Endothelial cell of umbilical vein (primary cell): Measurements from ENCODE around the gene PARD3B. TPM values are rescaled to one million over a fixed set of nuclear protein-coding genes. Genes with fewer than 3 reads are reported as not detected.

Experiments used
- BruUV-seq: library from RNA; stranded (reverse); fragments of 400-500 nt; replicated peaks from 2 replicates; lab custom pipeline; 2021; lab: Mats Ljungman, UMichigan
- CTCF ChIA-PET: fragments of 300-600, 350-600 bp; sonication (Branson Sonifier 250); formaldehyde crosslinking; loops from one replicate; lab custom pipeline; 2021; ENCODE audit warnings: antibody characterized with exemption, inconsistent platforms; lab: Charles Lee
- POLR2A ChIA-PET: fragments of 300-600, 350-600 bp; sonication (Branson Sonifier 250); formaldehyde crosslinking; loops from one replicate; lab custom pipeline; 2021; ENCODE audit warnings: antibody characterized with exemption, inconsistent platforms; lab: Charles Lee
- DNase-seq: peaks from one replicate; pipeline ENCODE4 v3.0.0-alpha.2; 2011; ENCODE audit warnings: low read depth, low spot score
- FAIRE-seq: peaks from 2 replicates; lab custom pipeline; 2011; peaks lifted over from hg19 to GRCh38; lab: Jason Lieb, UNC
- H2AFZ ChIP-seq: 2 replicates; pipeline ENCODE4 v1.6.0; 2012; ENCODE audit warnings: low read depth, low read length, control low read depth, inconsistent platforms
- H3K27ac ChIP-seq: 2 replicates; pipeline ENCODE4 v1.5.1; 2011; ENCODE audit warnings: low read depth, mild to moderate bottlenecking, control low read depth, low read length, moderate library complexity; ENCODE audit not compliant: insufficient read depth
- H3K27me3 ChIP-seq, 2 experiments: 2 replicates each; pipeline versions ENCODE4 v1.6.0 to v1.6.1; 2011; ENCODE audit warnings: low read length in 2 of 2, mixed read lengths in 1 of 2; ENCODE audit not compliant: control insufficient read depth in 2 of 2, insufficient read depth in 2 of 2
- H3K36me3 ChIP-seq, 2 experiments: 2 replicates in 1 of 2; 3 replicates in 1 of 2; pipeline ENCODE4 v1.5.1; 2011; ENCODE audit warnings: low read length in 2 of 2, mild to moderate bottlenecking in 1 of 2, moderate library complexity in 1 of 2; ENCODE audit not compliant: control insufficient read depth in 2 of 2, insufficient read depth in 2 of 2; ENCODE audit errors: extremely low read depth in 1 of 2
- H3K4me1 ChIP-seq: 3 replicates; pipeline ENCODE4 v1.5.1; 2011; ENCODE audit warnings: mild to moderate bottlenecking, low read length; ENCODE audit not compliant: control insufficient read depth, insufficient read depth; ENCODE audit errors: extremely low read depth
- H3K4me2 ChIP-seq: 2 replicates; pipeline ENCODE4 v1.6.1; 2011; ENCODE audit warnings: low read length, control low read depth, mixed read lengths; ENCODE audit not compliant: insufficient read depth
- H3K4me3 ChIP-seq, 3 experiments: fragments of 200-600 bp in 1 of 3; sonication (generic), shearing (Covaris generic) in 1 of 3; replicated peaks in 1 of 3; 2 replicates each; pipeline ENCODE4 v1.5.1; 2011 to 2016; ENCODE audit warnings: control low read depth in 3 of 3, low read length in 3 of 3, mild to moderate bottlenecking in 2 of 3, inconsistent platforms in 1 of 3, low read depth in 1 of 3, moderate library complexity in 1 of 3; ENCODE audit not compliant: insufficient read depth in 1 of 3
- H3K79me2 ChIP-seq: 2 replicates; pipeline ENCODE4 v1.6.0; 2012; ENCODE audit warnings: low read length, inconsistent platforms; ENCODE audit not compliant: control insufficient read depth, insufficient read depth
- H3K9ac ChIP-seq: replicated peaks from 2 replicates; pipeline ENCODE3; 2011; ENCODE audit warnings: low read length, control low read depth; ENCODE audit not compliant: insufficient read depth; ENCODE audit errors: extremely low read depth
- H3K9me1 ChIP-seq: replicated peaks from 3 replicates; pipeline ENCODE4 v1.6.0; 2011; ENCODE audit warnings: mild to moderate bottlenecking, low read length; ENCODE audit not compliant: control insufficient read depth, insufficient read depth; ENCODE audit errors: extremely low read depth
- H3K9me3 ChIP-seq: replicated peaks from 2 replicates; pipeline ENCODE4 v1.5.1; 2012; ENCODE audit warnings: low read length, inconsistent platforms; ENCODE audit not compliant: control insufficient read depth, insufficient read depth
- H4K20me1 ChIP-seq: replicated peaks from 2 replicates; pipeline ENCODE3; 2011; ENCODE audit warnings: mild to moderate bottlenecking, low read length; ENCODE audit not compliant: control insufficient read depth, insufficient read depth; ENCODE audit errors: extremely low read depth
- CTCF ChIP-seq, 2 donors: IDR thresholded peaks; 1 replicate in 1 of 2; 2 replicates in 1 of 2; pipeline ENCODE4 v1.5.1; 2011; ENCODE audit warnings: low read length in 2 of 2, mild to moderate bottlenecking in 2 of 2, moderate library complexity in 2 of 2, control low read depth in 1 of 2, inconsistent platforms in 1 of 2, low read depth in 1 of 2; ENCODE audit not compliant: insufficient read depth in 1 of 2; ENCODE audit errors: extremely low read depth in 1 of 2
- EZH2 ChIP-seq: IDR thresholded peaks from 2 replicates; pipeline ENCODE4 v1.6.1; 2012; ENCODE audit warnings: borderline replicate concordance, low read depth, mild to moderate bottlenecking, moderate library complexity, low read length, inconsistent platforms; ENCODE audit not compliant: severe bottlenecking
- FOS ChIP-seq: IDR thresholded peaks from 2 replicates; pipeline ENCODE4 v1.6.1; 2011; ENCODE audit warnings: mild to moderate bottlenecking, low read length, moderate library complexity, borderline replicate concordance; ENCODE audit not compliant: insufficient read depth
- JUN ChIP-seq: IDR thresholded peaks from 2 replicates; pipeline ENCODE4 v1.6.1; 2011; ENCODE audit warnings: borderline replicate concordance, low read depth; ENCODE audit not compliant: insufficient read length, insufficient read depth
- MAX ChIP-seq: IDR thresholded peaks from 2 replicates; pipeline ENCODE4 v1.6.1; 2011; ENCODE audit not compliant: insufficient read depth, insufficient read length
- MYC ChIP-seq: IDR thresholded peaks from one replicate; pipeline ENCODE4 v1.6.1; 2011; ENCODE audit warnings: mild to moderate bottlenecking, low read depth, low read length
- POLR2A ChIP-seq: IDR thresholded peaks from 2 replicates; pipeline ENCODE4 v1.6.1; 2012; ENCODE audit warnings: low read depth, mild to moderate bottlenecking, control low read depth, low read length
- POLR2AphosphoS5 ChIP-seq: IDR thresholded peaks from 2 replicates; pipeline ENCODE4 v1.6.1; 2012; ENCODE audit warnings: low read depth, mild to moderate bottlenecking, control low read depth, low read length, moderate library complexity; ENCODE audit not compliant: insufficient read depth
- dilution Hi-C: fragments of 300-500 bp; cut with MboI; formaldehyde crosslinking; loops from one replicate; pipeline ENCODE4 v1.15.0; 2019; ENCODE audit warnings: low sequenced_read_pairs; ENCODE audit not compliant: extremely low pct_ligation_motif_present
- intact Hi-C: fragments of 100-400 bp; cut with micrococcal nuclease; formaldehyde crosslinking; loops from one replicate; pipeline ENCODE4 v1.10.0; 2022
- polyA plus RNA-seq, 4 experiments: library from polyadenylated mRNA; depleted of rRNA in 3 of 4; stranded (reverse) in 3 of 4; unstranded in 1 of 4; fragments of >200 nt; gene quantifications; 2 replicates each; pipeline versions ENCODE4 v1.2.1 to v1.2.3, GENCODE V29; 2011 to 2012; ENCODE audit warnings: missing spikeins in 1 of 4
- total RNA-seq: library from RNA; stranded (reverse); gene quantifications from 2 replicates; pipeline ENCODE4 v1.2.3, GENCODE V29; 2021

The PARD3B gene
- total and polyA plus RNA-seq, 2 donors (not counting 3 experiments of a cell fraction or from before 2014, with no cell fraction given): 2.2 to 30.9 TPM

GRCh38 chr2:205177546-205177945, 632.3 kb downstream of the PARD3B start:
- dilution Hi-C loops (no loop called here), intact Hi-C loops (no loop called here)
- no peak overlapping the region for H3K9ac ChIP-seq
- no TSS peak for BruUV-seq
- no peaks in the 10 kb centered on the region for H3K27me3 ChIP-seq
- H3K9me3 ChIP-seq: no peaks in the 10 kb centered on the region
- TF ChIP-seq EZH2: no peak
- TF ChIP-seq POLR2A: no peak
- no peak for TF ChIP-seq FOS
- TF ChIP-seq CTCF (IDR thresholded peaks at IDR 0.05; ENCODE audit: extremely low read depth in 1 of 2, insufficient read depth in 1 of 2, low read depth in 1 of 2, low read length in 2 of 2): no peak
- no peak for TF ChIP-seq JUN
- no peak for TF ChIP-seq POLR2AphosphoS5
- TF ChIP-seq MAX: no peak
- no peak for TF ChIP-seq MYC
- no peaks in the 10 kb centered on the region for H3K36me3 ChIP-seq
- H3K4me1 ChIP-seq: no peaks in the 10 kb centered on the region
- ChIA-PET POLR2A (no interaction called here), CTCF (no interaction called here)
- H2AFZ ChIP-seq: no peak overlapping the region
- no peak overlapping the region for H3K27ac ChIP-seq
- H3K4me2 ChIP-seq: no peak overlapping the region
- H3K4me3 ChIP-seq: no peak overlapping the region
- no peaks in the 10 kb centered on the region for H4K20me1 ChIP-seq
- H3K79me2 ChIP-seq: no peaks in the 10 kb centered on the region
- no peaks in the 10 kb centered on the region for H3K9me1 ChIP-seq
- FAIRE-seq: no peak
- DNase-seq: no peak
